GM19043 (cell line): ENCODE data around the gene PRDX3.
A peak's percentile ranks its signal among the peaks of the same experiment; 100 is the strongest.
"Not testable (repeated sequence)": the region's sequence is repeated elsewhere in the genome, so short reads cannot be mapped to it uniquely, and the experiment has no call there.

ENCODE experiments used
- ATAC-seq: cut with Tn5 transposase; IDR thresholded peaks from one replicate; pipeline ENCODE4 v1.9.1; 2021; ENCODE audit warnings: low read depth; ENCODE audit not compliant: unreplicated experiment

PRDX3 gene

GRCh38 chr10:119165171-119166117 is 13.2 kb downstream of the PRDX3 start, which contains the start of gene SFXN4:
SFXN4 (minus strand) TSS chr10:119165714; CDS start chr10:119165647, 67 bp downstream.
- ATAC-seq = peak; percentile 88

- ATAC-seq = no peak
Measured at GRCh38 chr10:119162452-119163092, 16.0 kb downstream of the PRDX3 start.

- no peak for ATAC-seq
Measured at GRCh38 chr10:119161680-119162451, 16.7 kb downstream of the PRDX3 start.

- no peak for ATAC-seq
Measured at GRCh38 chr10:119159332-119159731, 19.3 kb downstream of the PRDX3 start.

GRCh38 chr10:119153661-119154060 is 25.0 kb downstream of the PRDX3 start:
- ATAC-seq = no peak

GRCh38 chr10:119153041-119153440 is 25.6 kb downstream of the PRDX3 start:
- ATAC-seq = no peak

GRCh38 chr10:119151601-119152000 is 27.0 kb downstream of the PRDX3 start:
- not testable (repeated sequence) for ATAC-seq

- ATAC-seq = no peak
Measured at GRCh38 chr10:119149729-119150128, 28.9 kb downstream of the PRDX3 start.

- ATAC-seq = no peak
Measured at GRCh38 chr10:119149157-119149556, 29.5 kb downstream of the PRDX3 start.

- ATAC-seq = no peak
Measured at GRCh38 chr10:119143657-119144056, 35.0 kb downstream of the PRDX3 start.

- no peak for ATAC-seq
Measured at GRCh38 chr10:119140603-119141245, 37.9 kb downstream of the PRDX3 start.

- no peak for ATAC-seq
Measured at GRCh38 chr10:119139464-119140067, 39.0 kb downstream of the PRDX3 start.

GRCh38 chr10:119138346-119139306 is 40.0 kb downstream of the PRDX3 start:
- ATAC-seq = no peak

GRCh38 chr10:119137878-119138277 is 40.7 kb downstream of the PRDX3 start:
- ATAC-seq = not testable (repeated sequence)

- ATAC-seq = no peak
Measured at GRCh38 chr10:119136084-119136483, 42.5 kb downstream of the PRDX3 start.

- ATAC-seq = no peak
Measured at GRCh38 chr10:119135513-119135881, 43.1 kb downstream of the PRDX3 start.

- ATAC-seq = no peak
Measured at GRCh38 chr10:119133949-119134348, 44.7 kb downstream of the PRDX3 start.

- ATAC-seq = no peak
Measured at GRCh38 chr10:119132521-119133345, 45.9 kb downstream of the PRDX3 start.
